T-helper 1 cell treated with Interleukin-12 subunit alpha and Interleukin-12 subunit beta and Interleukin-4 antibody, amounts not matched to agents 30 μg/mL and 1 μg/mL, for 36 hours (primary cell): ENCODE data around the gene HAUS5.
"Not testable (repeated sequence)": the region's sequence is repeated elsewhere in the genome, so short reads cannot be mapped to it uniquely, and the experiment has no call there.

Source experiments
- H3K27ac Mint-ChIP-seq: one replicate; pipeline ENCODE4 v1.8.0; 2021; ENCODE audit warnings: mild to moderate bottlenecking, mixed read lengths
- H3K27me3 Mint-ChIP-seq: one replicate; pipeline ENCODE4 v1.8.0; 2021; ENCODE audit warnings: low read depth, mixed read lengths
- H3K36me3 Mint-ChIP-seq: one replicate; pipeline ENCODE4 v1.8.0; 2021; ENCODE audit warnings: low read depth, mixed read lengths
- H3K4me1 Mint-ChIP-seq: one replicate; pipeline ENCODE4 v1.8.0; 2021; ENCODE audit warnings: low read depth, mixed read lengths
- H3K4me3 Mint-ChIP-seq: one replicate; pipeline ENCODE4 v1.8.0; 2021; ENCODE audit warnings: mild to moderate bottlenecking, moderate library complexity, mixed read lengths
- H3K9me3 Mint-ChIP-seq: one replicate; pipeline ENCODE4 v1.8.0; 2021; ENCODE audit warnings: mixed read lengths

Gene HAUS5

GRCh38 chr19:35643255-35644205, 31.0 kb downstream of the HAUS5 start:
- H3K27me3 Mint-ChIP-seq, result no peaks in the 10 kb centered on the region
- no peaks in the 10 kb centered on the region for H3K9me3 Mint-ChIP-seq
- H3K4me1 Mint-ChIP-seq, result peaks cover 23% of the 10 kb centered on the region
- H3K4me3 Mint-ChIP-seq, result peak overlapping the region; percentile 94
- peaks cover 4% of the 10 kb centered on the region for H3K36me3 Mint-ChIP-seq
- peak overlapping the region; percentile 88 for H3K27ac Mint-ChIP-seq

DNA sequence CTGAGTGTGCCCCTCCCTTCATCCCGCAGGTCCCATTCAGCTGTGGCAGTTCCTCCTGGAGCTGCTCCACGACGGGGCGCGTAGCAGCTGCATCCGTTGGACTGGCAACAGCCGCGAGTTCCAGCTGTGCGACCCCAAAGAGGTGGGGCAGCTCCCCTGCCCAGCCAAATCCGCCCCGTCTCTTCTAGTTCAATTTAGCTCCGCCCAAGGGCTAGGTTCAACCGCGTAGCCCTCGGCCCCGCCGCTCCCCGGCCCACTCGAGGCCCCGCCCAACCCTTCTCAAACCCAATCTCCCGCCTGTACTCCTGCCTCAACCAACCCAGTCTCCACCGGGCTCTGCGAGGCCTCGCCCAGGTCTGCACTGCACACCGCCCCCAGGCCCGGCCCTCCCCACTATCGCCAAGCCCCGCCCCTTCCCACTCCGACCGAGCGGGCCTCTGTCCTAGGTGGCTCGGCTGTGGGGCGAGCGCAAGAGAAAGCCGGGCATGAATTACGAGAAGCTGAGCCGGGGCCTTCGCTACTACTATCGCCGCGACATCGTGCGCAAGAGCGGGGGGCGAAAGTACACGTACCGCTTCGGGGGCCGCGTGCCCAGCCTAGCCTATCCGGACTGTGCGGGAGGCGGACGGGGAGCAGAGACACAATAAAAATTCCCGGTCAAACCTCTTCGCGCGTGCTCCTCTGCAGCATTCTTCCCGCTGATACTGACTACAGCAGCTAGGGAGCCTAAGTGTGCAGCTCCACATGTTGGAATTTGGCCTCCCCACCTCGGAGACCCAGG, 31.9 kb downstream of the HAUS5 start:
- H3K27me3 Mint-ChIP-seq, result no peaks in the 10 kb centered on the region

GRCh38 chr19:35644987-35645679, 32.6 kb downstream of the HAUS5 start:
- peak overlapping the region; percentile 94 for H3K4me3 Mint-ChIP-seq
- H3K4me1 Mint-ChIP-seq, result peaks cover 25% of the 10 kb centered on the region

More for the DNA sequence above, 31.9 kb downstream of the HAUS5 start:
- Mint-ChIP-seq H3K36me3 (peaks cover 4% of the 10 kb centered on the region), H3K4me1 (peaks cover 25% of the 10 kb centered on the region), H3K9me3 (no peaks in the 10 kb centered on the region), H3K4me3 (peak overlapping the region; percentile 94), H3K27ac (peak overlapping the region; percentile 88)

GRCh38 chr19:35645680-35646511, 33.4 kb downstream of the HAUS5 start:
- H3K36me3 Mint-ChIP-seq, result peaks cover 6% of the 10 kb centered on the region
- H3K4me3 Mint-ChIP-seq, result peak overlapping the region; percentile 94
- H3K4me1 Mint-ChIP-seq, result peaks cover 27% of the 10 kb centered on the region
- H3K9me3 Mint-ChIP-seq, result no peaks in the 10 kb centered on the region
- no peaks in the 10 kb centered on the region for H3K27me3 Mint-ChIP-seq
- H3K27ac Mint-ChIP-seq, result peak overlapping the region; percentile 52

More at GRCh38 chr19:35644987-35645679, 32.6 kb downstream of the HAUS5 start:
- H3K27ac Mint-ChIP-seq, result peak overlapping the region; percentile 88
- peaks cover 4% of the 10 kb centered on the region for H3K36me3 Mint-ChIP-seq
- H3K9me3 Mint-ChIP-seq, result no peaks in the 10 kb centered on the region
- no peaks in the 10 kb centered on the region for H3K27me3 Mint-ChIP-seq

GRCh38 chr19:35648017-35648961, 35.8 kb downstream of the HAUS5 start, which contains the start of gene COX6B1:
COX6B1 (plus strand) TSS chr19:35648323; CDS start chr19:35651244, 2,921 bp downstream.
- H3K4me1 Mint-ChIP-seq, result peaks cover 31% of the 10 kb centered on the region
- H3K9me3 Mint-ChIP-seq, result no peaks in the 10 kb centered on the region
- peak within 1 kb of the TSS; percentile 88 for H3K27ac Mint-ChIP-seq
- H3K36me3 Mint-ChIP-seq, result peaks cover 12% of the 10 kb centered on the region
- H3K4me3 Mint-ChIP-seq, result peak within 1 kb of the TSS; percentile 95
- no peaks in the 10 kb centered on the region for H3K27me3 Mint-ChIP-seq

DNA sequence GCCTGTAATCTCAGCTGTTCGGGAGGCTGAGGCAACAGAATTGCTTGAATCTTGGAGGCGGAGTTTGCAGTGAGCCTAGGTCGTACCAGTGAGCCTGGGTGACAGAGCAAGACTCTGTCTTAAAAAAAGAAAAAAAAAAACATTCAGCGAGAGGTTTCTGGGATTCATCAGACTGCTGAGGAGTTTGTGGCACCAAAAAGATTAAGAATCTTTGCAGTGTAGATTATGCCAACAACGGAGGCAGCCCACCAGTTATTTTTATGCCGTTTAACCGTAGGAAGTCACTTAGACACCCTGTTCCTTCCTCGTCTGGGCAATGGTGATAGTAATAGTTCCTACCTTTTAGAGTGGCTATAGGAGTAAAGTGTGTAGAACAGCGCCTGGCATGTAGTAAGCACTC, 38.0 kb downstream of the HAUS5 start:
- Mint-ChIP-seq H3K27ac (no peak overlapping the region), H3K4me1 (peaks cover 20% of the 10 kb centered on the region), H3K9me3 (no peaks in the 10 kb centered on the region), H3K4me3 (no peak overlapping the region), H3K27me3 (no peaks in the 10 kb centered on the region), H3K36me3 (peaks cover 21% of the 10 kb centered on the region)

DNA sequence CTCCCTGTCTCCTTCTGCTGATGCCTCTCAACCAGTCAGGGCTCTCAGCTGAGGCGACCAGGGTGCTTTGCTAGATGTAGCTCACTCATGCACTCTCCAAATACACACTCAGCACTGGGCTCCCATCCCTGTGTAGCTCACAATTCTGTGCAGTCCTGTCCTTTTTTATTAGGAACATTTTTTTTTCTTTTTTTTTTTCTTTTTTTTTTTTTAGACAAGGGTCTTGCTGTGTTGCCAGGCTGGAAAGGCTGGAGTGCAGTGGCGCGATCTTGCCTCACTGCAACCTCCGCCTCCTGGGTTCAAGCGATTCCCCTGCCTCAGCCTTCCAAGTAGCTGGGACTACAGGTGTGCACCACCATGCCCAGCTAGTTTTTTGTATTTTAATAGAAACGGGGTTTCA, 42.3 kb downstream of the HAUS5 start:
- H3K27me3 Mint-ChIP-seq, H3K4me3 Mint-ChIP-seq, H3K9me3 Mint-ChIP-seq, H3K27ac Mint-ChIP-seq: not testable (repeated sequence)
- Mint-ChIP-seq H3K4me1 (peaks cover 12% of the 10 kb centered on the region), H3K36me3 (peaks cover 32% of the 10 kb centered on the region)

DNA sequence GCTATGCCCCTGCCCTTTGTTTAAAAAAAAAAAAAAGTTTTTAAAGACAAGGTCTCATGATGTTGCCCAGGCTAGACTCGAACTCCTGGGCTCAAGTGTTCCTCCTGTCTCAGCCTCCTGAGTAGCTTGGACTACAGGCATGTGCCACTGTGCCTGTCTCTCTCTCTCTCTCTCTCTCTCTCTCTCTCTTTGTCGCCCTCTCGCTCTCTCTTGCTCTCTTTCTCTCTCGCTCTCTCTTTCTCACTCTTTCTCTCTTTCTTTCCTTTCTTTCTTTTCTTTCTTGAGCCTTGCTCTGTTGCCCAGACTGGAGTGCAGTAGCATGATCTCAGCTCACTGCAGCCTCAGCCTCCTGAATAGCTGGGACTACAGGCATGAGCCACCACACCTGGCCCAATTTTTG, 43.1 kb downstream of the HAUS5 start:
- no peak overlapping the region for H3K4me3 Mint-ChIP-seq
- H3K36me3 Mint-ChIP-seq, result peaks cover 34% of the 10 kb centered on the region
- no peak overlapping the region for H3K27ac Mint-ChIP-seq
- H3K27me3 Mint-ChIP-seq, result no peaks in the 10 kb centered on the region
- H3K4me1 Mint-ChIP-seq, result peaks cover 12% of the 10 kb centered on the region
- H3K9me3 Mint-ChIP-seq, result no peaks in the 10 kb centered on the region

- Mint-ChIP-seq H3K36me3 (peaks cover 26% of the 10 kb centered on the region), H3K4me1 (peaks cover 7% of the 10 kb centered on the region), H3K27ac (no peak overlapping the region), H3K27me3 (no peaks in the 10 kb centered on the region), H3K9me3 (no peaks in the 10 kb centered on the region), H3K4me3 (no peak overlapping the region)
These were observed 44.2 kb downstream of the HAUS5 start for GRCh38 chr19:35656700-35657099.

DNA sequence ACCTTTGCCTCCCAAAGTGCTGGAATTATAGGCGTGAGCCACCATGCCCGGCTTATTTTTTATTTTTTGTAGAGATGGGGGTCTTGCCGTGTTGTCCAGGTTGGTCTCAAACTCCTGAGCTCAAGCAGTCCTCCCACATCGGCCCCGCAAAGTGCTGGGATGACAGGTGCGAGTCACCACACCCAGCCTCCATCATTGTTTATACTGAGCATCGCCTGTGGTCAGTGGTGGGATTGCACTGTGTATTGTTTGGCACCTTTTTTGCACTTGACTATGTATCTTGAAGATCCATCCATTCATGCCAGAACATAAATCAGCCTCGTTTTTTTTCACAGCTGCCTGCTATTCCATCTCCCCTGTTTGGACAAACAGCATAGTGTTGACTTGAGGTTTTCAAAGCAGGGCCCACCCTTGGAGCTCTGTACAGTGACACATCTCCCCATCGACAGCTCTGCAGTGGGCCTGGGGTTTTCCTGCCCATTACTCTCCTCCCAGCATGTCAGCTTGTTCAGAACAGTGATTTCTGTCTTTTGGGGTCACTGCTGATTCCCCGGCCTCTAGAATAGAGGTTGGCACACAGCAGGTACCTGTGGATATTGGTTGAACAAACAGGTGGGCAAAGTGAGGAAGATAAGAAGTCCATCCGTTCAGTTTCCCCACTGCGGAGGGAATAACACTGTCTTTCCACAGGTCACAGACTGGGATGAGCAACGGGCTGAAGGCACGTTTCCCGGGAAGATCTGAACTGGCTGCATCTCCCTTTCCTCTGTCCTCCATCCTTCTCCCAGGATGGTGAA, 45.6 kb downstream of the HAUS5 start:
- H3K27me3 Mint-ChIP-seq, result no peaks in the 10 kb centered on the region
- no peak overlapping the region for H3K4me3 Mint-ChIP-seq
- H3K27ac Mint-ChIP-seq, result no peak overlapping the region
- peaks cover 5% of the 10 kb centered on the region for H3K4me1 Mint-ChIP-seq
- peaks cover 25% of the 10 kb centered on the region for H3K36me3 Mint-ChIP-seq
- H3K9me3 Mint-ChIP-seq, result no peaks in the 10 kb centered on the region

DNA sequence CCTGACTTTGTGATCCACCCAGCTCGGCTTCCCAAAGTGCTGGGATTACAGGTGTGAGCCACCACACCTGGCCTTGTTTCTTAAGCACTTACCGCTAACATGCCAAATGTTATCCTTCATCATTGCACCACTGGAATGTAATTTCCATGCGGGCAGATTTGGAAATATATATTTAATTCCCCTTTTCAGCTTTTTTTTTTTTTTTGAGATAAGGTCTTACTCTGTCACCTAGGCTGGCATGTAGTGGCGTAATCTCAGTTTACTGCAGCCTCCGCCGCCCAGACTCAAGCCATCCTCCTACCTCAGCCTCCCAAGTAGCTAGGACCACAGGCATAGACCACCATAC, 49.4 kb downstream of the HAUS5 start:
- Mint-ChIP-seq H3K27ac (no peak overlapping the region), H3K4me1 (peaks cover 2% of the 10 kb centered on the region), H3K9me3 (no peaks in the 10 kb centered on the region), H3K4me3 (no peak overlapping the region), H3K36me3 (peaks cover 10% of the 10 kb centered on the region), H3K27me3 (no peaks in the 10 kb centered on the region)

DNA sequence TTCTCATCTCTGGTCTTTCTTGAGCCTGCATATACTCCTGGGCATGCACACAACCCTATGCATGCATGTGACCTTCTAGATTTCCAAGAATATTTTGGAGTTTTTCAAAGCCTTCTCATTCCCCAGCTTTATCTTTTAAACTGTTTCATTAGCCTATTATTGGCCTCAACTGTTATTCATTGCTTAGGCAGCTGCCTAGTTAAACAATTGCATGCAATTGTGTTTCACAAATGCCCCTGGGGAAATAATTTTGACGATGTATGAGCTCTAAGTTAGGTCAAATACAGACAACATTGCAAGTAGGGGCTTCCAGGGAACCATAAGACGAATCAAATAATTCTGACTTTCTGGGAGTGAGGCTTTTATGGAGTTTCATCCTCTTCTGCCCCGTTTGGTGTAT, 51.4 kb downstream of the HAUS5 start:
- Mint-ChIP-seq H3K27me3 (no peaks in the 10 kb centered on the region), H3K9me3 (no peaks in the 10 kb centered on the region), H3K36me3 (peaks cover 3% of the 10 kb centered on the region), H3K4me3 (no peak overlapping the region), H3K4me1 (no peaks in the 10 kb centered on the region), H3K27ac (no peak overlapping the region)
